ENCODE measurements around the gene PDHX.

- TF ChIP-seq POLR2A (IDR thresholded peaks at IDR 0.05): no peak
- TF ChIP-seq POLR2AphosphoS5 (IDR thresholded peaks at IDR 0.05): no peak
Observed at GRCh38 chr11:34897171-34897870, 19.1 kb upstream of the PDHX start.
